NCI-H82 (cell line): Measurements from ENCODE around the gene PPP4R3A.
A peak's percentile ranks its signal among the peaks of the same experiment; 100 is the strongest.
"Not testable (repeated sequence)": the region's sequence is repeated elsewhere in the genome, so short reads cannot be mapped to it uniquely, and the experiment has no call there.

Experiments
- DNase-seq: peaks from one replicate; lab custom pipeline; 2025; lab: John Stamatoyannopoulos, UW

The PPP4R3A gene

GRCh38 chr14:91510171-91511042 is at the start of gene PPP4R3A:
Gene PPP4R3A, minus strand, starts transcription at chr14:91510310. Its CDS starts 663 bp downstream, at chr14:91509647.
- DNase-seq = peak; percentile 95

- no peak for DNase-seq
Measured at GRCh38 chr14:91555531-91555930, 45.4 kb upstream of the PPP4R3A start.

- DNase-seq = peak; percentile 11
Measured at GRCh38 chr14:91554535-91555332, 44.6 kb upstream of the PPP4R3A start.

GRCh38 chr14:91548108-91548507 is 38.0 kb upstream of the PPP4R3A start:
- no peak for DNase-seq

- DNase-seq = peak; percentile 99
Measured at GRCh38 chr14:91545946-91546716, 36.0 kb upstream of the PPP4R3A start.

GRCh38 chr14:91545204-91545603 is 35.1 kb upstream of the PPP4R3A start:
- no peak for DNase-seq

GRCh38 chr14:91536327-91536726 is 26.2 kb upstream of the PPP4R3A start:
- DNase-seq = no peak

GRCh38 chr14:91534059-91534458 is 23.9 kb upstream of the PPP4R3A start:
- not testable (repeated sequence) for DNase-seq

GRCh38 chr14:91533623-91534022 is 23.5 kb upstream of the PPP4R3A start:
- DNase-seq = no peak

- no peak for DNase-seq
Measured at GRCh38 chr14:91523972-91524371, 13.9 kb upstream of the PPP4R3A start.

- DNase-seq = no peak
Measured at GRCh38 chr14:91521061-91521640, 11.0 kb upstream of the PPP4R3A start.

GRCh38 chr14:91520138-91520537 is 10.0 kb upstream of the PPP4R3A start:
- no peak for DNase-seq

- DNase-seq = no peak
Measured at GRCh38 chr14:91519239-91520036, 9.3 kb upstream of the PPP4R3A start.

GRCh38 chr14:91516663-91517388 is 6.7 kb upstream of the PPP4R3A start:
- DNase-seq = no peak

- DNase-seq = no peak
Measured at GRCh38 chr14:91515979-91516378, 5.9 kb upstream of the PPP4R3A start.

GRCh38 chr14:91511043-91511383 is 903 bp upstream of the PPP4R3A start:
- peak; percentile 46 for DNase-seq

- no peak for DNase-seq
Measured at GRCh38 chr14:91509878-91510170, 286 bp downstream of the PPP4R3A start.

- DNase-seq = peak; percentile 50
Measured at GRCh38 chr14:91509083-91509877, 830 bp downstream of the PPP4R3A start.

GRCh38 chr14:91508105-91508504 is 2.0 kb downstream of the PPP4R3A start:
- no peak for DNase-seq

GRCh38 chr14:91506226-91506625 is 3.9 kb downstream of the PPP4R3A start:
- DNase-seq = no peak
